Measurements from ENCODE around the gene GTF2E1.

- TF ChIP-seq CTCF (IDR thresholded peaks at IDR 0.05 in 8 of 11, conservative IDR thresholded peaks at IDR 0.05 in 3 of 11) (no peak), POLR2AphosphoS5 (IDR thresholded peaks at IDR 0.05) (no peak)
These were observed 21.7 kb downstream of the GTF2E1 start for GRCh38 chr3:120764206-120764605.

Data from spleen (tissue), 7 donors.